Muscle of back (tissue), 11 donors: ENCODE measurements around the gene COPE. TPM values are rescaled to one million over a fixed set of nuclear protein-coding genes. Genes with fewer than 3 reads are reported as not detected.
"Not testable (repeated sequence)": the region's sequence is repeated elsewhere in the genome, so short reads cannot be mapped to it uniquely, and the experiment has no call there.

Source experiments
- DNase-seq, 3 donors: peaks; one replicate each; pipeline versions ENCODE4 v3.0.0 to v3.0.0-alpha.2; 2013
- polyA plus RNA-seq, 10 donors: library from polyadenylated mRNA; unstranded; fragments of 120-200 nt; gene quantifications; one replicate each; pipeline ENCODE4 v1.2.1, GENCODE V29; 2013; ENCODE audit not compliant: insufficient read length in 10 of 10

Gene COPE
- polyA plus RNA-seq, 10 donors = 60.4 to 102 (median 78.4) TPM

GRCh38 chr19:18910801-18911436, 8.3 kb downstream of the COPE start:
- DNase-seq = no peak

GRCh38 chr19:18910010-18910409, 9.2 kb downstream of the COPE start:
- no peak for DNase-seq

GRCh38 chr19:18908917-18909619, 10.1 kb downstream of the COPE start:
- no peak for DNase-seq

- no peak for DNase-seq
These were observed 12.3 kb downstream of the COPE start for GRCh38 chr19:18906605-18907519.

GRCh38 chr19:18905513-18906236, 13.5 kb downstream of the COPE start:
- DNase-seq = no peak

- no peak for DNase-seq
These were observed 14.1 kb downstream of the COPE start for GRCh38 chr19:18905058-18905456.

- no peak for DNase-seq
These were observed 14.7 kb downstream of the COPE start for GRCh38 chr19:18904334-18905057.

- DNase-seq = no peak
These were observed 15.8 kb downstream of the COPE start for GRCh38 chr19:18903156-18904037.

- not testable (repeated sequence) for DNase-seq
These were observed 16.7 kb downstream of the COPE start for GRCh38 chr19:18902519-18902918.

- no peak for DNase-seq
These were observed 17.7 kb downstream of the COPE start for GRCh38 chr19:18901491-18901890.

- no peak for DNase-seq
These were observed 18.3 kb downstream of the COPE start for GRCh38 chr19:18900700-18901481.

GRCh38 chr19:18899624-18900560, 19.3 kb downstream of the COPE start:
- no peak for DNase-seq

GRCh38 chr19:18898607-18899408, 20.4 kb downstream of the COPE start:
- DNase-seq = no peak

GRCh38 chr19:18898081-18898606, 21.0 kb downstream of the COPE start:
- peak in 1 of 3 donors; percentile 61 for DNase-seq

GRCh38 chr19:18897094-18898029, 21.8 kb downstream of the COPE start:
- no peak for DNase-seq

GRCh38 chr19:18896421-18896841, 22.8 kb downstream of the COPE start:
- peak in 1 of 3 donors; percentile 52 for DNase-seq
